Left renal cortex interstitium (tissue), 4 donors: ENCODE measurements around the gene SEMA3G. TPM values are rescaled to one million over a fixed set of nuclear protein-coding genes. Genes with fewer than 3 reads are reported as not detected.

Source experiments
- DNase-seq, 4 donors: peaks; one replicate each; pipeline ENCODE4 v3.0.0-alpha.2; 2013; ENCODE audit warnings: low read depth in 4 of 4, low spot score in 2 of 4, missing footprints in 1 of 4
- polyA plus RNA-seq, 4 donors: library from polyadenylated mRNA; unstranded; fragments of 120-200 nt; gene quantifications; one replicate each; pipeline ENCODE4 v1.2.1, GENCODE V29; 2013; ENCODE audit not compliant: insufficient read length in 4 of 4

The SEMA3G gene
- polyA plus RNA-seq, 4 donors: 28.5 to 35.3 (median 30.1) TPM

DNA sequence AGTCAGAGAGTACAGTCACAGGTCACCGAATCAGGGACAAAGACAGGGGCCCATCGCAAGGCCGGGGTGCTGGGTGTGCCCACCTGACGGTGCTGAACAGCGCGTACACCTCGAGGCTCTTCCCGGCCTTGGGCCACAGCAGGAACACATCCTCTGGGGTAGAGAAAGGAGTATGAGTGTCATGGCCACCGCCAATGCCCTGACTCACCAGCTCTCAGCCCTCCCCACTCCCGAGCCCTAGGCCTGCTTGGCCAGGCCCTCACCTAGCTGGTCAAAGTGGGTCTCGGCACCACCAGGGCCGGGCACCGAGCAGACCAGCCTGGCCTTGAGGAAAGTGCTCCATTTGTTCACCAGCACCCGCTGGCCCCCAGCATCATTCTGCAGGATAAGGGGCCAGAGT is 4.2 kb downstream of the SEMA3G start:
- DNase-seq: no peak

DNA sequence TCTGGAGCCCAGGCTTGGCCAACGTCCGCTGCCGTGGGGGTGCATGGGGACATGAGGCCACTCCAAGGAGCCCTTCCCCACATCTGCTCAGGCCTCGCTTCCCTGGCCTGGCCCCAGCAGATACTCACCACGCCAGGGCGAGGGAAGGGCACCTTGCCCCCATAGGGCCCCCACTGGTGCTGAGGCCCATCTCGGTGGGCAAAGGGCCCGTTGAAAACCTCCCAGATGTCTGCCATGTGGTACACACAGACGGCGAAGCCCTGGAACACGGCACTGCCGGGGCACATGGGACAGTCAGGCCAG is 4.7 kb downstream of the SEMA3G start:
- no peak for DNase-seq

DNA sequence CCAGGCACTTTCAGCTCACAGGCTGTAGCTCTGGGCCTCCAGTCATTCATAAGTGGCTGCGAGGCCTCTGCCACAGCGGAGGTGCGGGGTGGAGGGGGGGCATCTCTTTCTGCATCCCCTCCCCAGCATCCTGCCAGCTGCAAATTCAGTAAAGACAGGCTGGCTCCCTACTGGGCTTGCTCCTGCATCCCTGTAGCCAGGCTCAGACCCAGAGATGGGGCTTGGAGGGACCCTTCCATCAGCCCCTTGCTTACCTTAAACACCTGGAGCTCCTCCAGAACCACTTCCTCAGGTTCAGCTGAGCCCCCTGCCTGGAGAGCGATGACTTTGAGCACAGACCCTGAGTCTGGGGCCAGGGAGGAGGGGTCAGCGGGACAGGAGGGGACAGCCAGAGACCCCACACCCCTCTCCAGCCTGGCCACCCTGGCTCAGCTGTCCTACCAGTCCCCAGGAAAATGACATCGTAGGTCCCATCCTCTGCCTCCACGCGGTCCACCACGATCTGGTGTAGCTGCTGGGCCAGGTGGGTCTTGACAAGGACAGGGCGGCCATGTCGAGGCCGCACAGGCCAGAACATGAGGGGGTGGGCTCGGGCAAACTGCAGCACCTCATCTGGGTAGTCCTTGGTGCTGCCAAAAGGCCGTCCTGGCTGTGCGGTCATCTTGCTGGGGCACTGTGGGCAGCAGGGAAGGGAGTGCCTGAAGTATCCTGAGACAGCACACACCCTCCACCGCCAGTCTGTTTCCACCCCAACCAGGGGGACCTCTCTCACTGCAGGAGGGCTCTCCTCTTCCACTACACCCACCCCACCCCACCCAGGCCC is 5.3 kb downstream of the SEMA3G start:
- no peak for DNase-seq

DNA sequence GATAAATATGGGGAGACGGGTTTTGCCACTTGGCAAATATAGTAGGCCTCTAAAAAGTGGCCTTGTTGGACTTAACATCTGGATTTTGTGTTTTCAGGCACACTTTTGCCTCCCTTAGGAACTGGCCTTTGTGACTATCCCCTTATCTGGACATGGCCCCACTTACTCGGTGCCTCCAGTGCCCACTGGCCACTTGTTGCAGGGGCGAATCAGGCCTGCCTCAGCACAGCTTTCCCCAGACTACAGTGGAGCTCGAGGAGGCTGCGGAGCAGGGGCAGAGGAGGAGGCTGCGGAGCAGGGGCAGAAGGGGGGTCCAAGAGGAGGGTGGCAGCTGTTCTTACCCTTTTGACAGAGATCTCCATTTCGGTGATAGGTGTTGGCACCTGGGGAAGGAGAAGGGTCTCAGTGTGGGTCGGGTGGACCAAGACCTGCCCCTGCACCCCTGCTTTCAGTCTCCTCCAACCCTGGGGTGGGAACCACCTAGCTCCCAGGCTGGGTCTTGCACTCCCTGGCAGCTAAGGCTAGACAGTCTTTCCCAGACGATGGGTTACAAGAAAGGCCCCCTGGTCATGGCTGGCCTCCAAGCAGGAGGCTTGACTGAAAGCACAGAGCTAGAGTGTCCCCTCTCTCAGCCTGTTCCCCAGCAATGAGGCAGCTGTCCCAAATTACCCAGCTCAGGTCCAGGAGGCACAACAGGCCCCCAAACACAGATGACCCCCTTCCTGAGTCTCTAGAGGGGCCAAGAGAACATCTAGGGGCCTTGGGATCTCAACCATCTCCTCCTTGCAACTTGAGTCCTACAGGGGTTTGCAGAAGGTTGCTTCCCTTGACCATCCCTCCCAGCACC is 6.1 kb downstream of the SEMA3G start:
- DNase-seq: no peak

DNA sequence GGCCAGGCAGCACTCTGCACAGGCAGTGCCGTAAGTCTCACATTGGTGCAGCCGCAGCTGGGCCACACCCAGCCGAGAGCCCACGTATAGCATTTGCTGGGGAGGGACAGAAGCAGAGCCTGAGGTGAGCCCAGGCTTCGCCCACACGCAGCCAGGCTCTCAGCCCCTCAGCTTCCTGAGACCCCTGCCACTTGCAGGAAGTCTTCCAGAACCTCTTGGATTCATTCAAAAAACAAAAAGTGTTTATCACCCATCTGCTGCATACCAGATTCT is 6.9 kb downstream of the SEMA3G start:
- no peak for DNase-seq

DNA sequence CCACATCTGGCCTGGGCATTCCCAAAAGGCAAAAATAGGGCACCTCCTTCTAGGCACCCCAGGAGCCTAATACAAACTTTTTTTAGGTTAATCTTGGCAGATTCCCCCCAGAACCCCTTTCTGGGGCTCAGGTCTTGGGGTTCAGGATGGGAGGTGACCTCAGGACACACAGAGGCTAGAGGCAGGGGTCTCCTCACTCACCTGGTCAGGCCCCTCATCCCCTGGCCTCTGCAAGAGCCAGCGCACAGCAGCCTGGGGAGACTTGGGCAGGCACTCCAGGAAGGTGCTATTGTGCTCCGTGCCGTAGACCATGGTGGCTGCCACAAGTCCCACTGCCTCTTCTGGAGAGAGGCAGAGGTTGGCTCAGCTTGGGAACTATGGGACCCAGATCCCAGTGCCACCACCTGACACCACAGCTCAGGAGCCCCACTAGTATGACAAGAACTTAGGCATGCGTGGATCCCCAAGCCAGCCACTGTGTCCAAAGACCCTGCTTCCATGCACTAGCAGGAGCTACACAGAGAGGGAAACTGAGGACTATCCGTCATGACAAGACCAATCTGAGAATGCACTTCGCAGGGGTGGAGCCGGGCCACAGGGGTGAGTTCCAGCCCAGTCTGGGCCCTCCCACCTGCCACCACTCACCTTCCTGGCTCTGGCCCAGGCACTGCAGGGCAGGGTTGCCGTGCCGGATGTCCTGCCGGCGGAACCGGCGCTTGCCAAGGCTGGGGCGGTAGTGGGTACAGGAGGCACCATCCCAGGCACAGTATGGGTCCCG is 7.4 kb downstream of the SEMA3G start:
- DNase-seq: no peak

DNA sequence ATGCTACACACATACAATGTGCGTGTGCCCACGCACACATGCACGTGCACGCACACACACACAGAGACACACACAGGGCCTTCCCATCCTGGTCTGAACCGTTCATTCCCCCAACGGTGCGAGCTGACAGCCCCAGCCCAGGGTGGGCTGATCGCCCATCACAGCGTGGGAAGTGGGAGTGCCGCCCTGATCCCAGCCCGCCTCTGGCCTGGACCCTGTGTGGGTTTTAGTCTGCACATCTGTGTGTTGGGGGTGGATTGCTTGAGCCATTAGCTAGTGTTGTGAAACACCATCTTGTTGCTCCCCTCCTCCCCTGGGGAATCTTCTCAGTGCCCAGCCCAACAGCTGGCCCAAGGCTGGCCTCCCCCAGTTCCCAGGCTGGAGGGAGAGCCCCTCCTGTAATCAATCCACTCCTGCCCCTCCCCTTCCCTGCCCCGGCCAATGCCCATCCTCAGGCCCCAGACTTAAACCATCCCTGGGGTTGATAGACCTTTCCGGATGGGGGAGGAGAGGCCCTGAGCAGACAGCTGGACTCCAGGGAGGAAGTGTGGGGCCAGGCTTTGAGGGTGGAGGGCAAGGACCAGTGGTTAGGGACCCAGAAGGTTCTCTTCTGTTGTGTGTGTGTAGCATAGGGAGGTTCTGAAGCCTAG is 8.3 kb downstream of the SEMA3G start:
- DNase-seq: no peak

DNA sequence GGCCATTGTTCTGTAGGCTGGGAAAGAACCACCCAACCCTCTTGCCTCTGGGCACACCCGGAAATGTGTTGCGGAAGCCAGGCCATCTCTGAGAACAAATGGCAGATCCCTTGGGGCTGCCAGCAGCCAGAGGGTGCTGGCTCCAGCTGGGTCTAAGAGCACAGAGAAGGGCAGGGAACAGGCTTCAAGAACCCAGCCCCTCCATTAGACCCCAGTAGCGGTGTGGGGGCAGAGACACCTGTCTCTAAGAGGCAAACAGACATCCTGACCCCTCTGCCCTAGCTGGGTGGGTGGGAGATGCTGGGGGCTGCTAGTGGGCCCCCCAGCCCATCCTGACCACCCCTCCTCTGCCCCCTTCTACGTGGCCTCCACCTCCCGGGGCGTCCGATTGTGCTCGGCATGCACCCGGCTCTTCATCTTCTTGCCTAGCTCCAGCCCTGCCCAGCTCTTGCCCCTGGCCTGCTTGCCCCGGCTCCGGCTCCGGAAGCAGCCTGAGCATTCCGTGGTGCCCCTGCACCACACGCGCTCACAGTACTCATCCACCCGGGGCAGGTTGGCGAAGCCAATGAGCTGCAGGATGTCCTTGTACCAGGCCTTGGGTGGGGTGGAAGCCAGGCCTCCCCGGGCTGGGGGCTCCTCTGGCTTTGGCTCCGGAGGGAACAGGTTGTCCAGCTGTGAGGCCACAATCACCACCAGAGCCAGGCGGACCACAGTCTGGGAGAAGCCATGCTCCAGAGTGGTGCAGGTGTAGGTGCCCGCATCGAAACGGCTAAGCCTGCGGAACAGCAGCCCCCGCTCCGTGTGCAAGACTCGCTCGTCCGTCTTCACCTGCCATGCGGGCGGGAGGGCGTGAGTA is 9.4 kb downstream of the SEMA3G start:
- no peak for DNase-seq

DNA sequence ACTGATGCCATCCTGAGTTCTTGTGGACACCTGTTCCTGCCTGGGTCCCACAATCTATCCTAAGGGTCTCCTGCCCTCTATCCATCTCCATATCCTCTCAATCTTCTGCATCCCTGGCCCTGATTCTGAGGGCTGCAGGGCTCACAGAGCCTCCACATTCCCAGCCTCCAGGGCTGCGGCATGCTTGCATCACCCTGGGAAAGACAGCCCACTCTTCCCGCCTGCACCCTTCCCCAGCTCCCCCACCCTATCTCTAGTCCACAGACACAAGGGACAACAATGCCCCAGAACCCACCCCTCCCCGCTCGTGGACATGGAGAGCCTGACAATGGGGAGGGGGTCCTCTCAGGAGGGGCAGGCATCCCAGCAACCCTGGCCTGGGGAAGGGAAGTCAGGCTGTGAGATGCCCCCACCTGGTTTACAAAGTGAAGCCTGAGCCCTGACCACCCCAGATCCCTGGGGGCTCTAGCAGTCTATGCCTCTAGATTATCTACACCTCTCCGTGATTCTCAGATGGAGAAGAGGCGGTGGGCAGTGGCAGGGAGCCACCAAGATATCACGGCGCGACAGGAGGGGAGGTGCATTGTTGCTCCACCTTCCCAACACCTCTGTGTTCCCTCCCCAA is 10.3 kb downstream of the SEMA3G start:
- DNase-seq: no peak

DNA sequence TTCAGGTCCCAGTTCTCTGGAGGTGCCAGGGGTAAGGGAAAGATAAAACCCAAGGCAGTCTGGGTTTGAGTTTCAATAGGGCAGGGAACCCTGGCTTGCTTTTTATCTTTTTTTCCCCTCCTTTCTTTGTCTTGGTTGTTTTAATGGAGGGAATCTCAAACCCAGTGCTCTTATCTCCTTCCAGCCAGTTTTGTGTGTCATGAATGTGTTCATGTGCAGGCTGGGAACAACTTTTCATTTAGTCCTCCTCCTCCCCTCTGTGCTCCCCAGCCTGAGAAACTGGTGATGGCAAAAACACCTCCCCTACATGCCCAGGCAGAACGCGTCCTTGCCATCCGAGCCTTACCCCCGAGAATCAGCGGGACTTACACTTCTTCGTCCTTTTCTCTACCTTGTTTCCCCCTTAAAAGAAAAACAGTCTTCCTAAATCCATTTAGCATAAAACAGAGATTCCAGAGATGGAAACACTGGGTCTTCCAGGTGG is 10.9 kb downstream of the SEMA3G start:
- DNase-seq: no peak

DNA sequence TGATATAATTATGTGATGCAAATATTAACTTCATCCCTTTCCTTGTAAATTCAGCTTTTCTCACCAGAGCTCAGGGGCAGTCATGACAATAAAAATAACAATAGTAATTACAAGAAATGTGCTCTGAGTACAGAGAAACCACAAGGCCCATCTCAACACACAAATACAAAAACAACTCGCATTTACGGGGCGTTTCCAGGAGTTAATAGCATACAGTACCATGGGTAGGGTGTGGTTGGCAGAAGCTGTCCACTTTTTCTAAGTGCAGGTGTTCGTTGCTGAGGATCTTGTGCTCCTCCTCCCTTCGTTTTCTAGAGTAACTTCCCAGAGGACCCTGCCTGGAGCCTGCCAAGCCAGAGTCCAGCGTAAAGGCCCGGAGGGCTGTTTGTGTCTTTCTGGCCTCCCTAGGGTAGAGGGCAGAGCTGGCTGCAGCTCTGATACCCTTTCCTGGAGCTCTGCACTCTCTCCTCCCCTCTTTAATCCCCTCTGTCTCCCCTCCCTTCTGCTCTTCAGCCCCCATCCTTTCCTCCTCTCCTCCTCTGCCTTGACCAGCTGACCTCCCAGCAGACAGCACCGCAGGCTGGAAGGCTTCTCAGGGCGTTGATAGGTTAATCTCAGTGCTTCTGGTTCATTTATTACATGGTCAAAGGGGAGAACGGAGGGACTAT is 11.4 kb downstream of the SEMA3G start:
- DNase-seq: no peak

DNA sequence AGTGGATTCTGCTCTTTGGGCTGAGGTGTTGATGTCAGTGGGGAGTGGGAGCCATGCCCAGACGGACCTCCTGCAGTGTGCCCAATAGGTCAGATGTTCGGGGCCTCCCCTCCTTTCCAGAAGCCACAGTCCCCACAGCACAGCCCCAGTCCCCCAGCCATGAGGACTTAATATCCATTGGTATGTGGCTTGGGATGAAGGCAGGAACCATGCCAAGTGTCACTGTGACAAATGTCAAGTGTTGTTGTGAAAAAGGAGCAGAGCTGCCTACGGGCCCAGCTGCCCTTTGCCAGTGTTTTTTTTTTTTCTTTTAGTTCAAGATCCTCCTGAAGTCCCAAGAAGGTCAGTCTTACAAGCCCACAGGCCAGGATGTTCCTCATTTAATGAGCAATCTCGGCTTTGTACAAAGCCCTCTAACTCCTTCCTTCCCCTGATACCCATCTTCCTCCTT is 12.2 kb downstream of the SEMA3G start:
- DNase-seq: no peak

DNA sequence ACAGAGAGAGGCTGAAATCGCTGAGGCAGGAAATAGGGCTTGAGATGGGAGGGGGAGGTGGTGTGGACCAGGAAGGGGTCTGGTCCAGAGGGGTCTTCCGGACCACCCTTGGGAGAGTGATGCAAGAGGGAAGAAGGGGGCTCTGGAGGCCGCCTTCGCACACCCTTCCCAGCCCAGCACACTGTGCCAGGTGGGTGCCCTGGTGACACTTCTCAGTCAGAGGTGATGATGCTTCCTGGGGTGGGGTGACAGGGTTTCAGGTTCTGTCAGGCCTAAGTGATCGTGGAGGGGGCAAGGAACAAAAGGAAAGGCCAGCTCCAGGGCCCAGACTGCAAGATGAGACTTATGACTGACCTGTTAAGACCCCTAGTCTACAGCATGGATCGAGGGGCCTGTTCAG is 12.7 kb downstream of the SEMA3G start:
- no peak for DNase-seq

DNA sequence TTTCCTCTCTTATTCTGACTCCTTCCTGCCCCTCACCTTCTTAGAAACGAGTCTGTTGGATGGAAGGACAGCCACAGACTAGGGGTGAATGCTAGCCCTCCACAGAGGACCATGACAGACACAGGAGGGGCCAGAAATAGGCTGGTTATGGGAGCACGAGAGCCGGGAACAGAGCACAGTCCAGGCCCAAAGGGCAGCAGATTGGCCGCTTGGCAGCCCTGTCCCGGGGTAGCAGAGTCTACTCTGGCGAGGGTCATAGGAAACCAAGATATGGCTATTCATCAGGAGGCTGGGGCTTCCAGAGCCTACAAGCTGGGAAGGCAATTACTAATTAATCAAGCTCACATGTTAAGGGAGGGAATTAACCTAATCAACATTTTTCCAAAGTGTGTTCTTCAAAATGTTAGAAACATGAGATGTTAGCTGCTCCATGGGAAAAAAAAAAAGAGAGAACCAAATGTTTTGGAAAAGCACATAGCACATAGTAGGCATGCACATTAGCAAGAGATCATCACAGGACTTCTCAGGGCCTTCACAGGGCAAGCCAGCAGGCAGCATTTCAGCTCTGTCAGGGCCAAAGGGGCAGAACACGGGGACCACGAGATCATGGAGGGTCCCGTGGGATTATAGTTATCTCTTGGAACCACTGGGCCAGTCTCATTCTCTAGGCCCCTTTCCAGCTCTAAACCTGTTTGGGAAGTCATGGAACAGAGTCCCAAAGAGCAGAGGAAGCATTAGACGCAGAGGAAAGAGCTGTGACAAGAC is 13.3 kb downstream of the SEMA3G start:
- DNase-seq: no peak

DNA sequence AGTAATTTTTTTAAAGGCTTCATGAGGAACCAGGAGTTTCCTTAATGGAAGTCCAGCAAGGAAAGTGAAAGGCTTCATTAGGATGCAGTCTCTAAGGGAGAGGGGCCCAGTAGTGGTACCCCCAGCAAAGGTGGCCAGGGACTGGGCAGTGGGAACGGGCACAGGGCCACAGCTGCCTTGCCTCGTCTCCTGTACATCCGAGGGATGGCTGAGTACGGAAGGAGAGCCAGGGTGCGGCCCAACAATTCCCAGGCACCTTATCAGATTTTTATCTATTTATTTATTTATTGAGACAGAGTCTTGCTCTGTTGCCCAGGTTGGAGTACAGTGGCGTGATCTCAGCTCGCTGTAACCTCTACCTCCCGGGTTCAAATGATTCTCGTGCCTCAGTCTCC is 14.5 kb downstream of the SEMA3G start:
- DNase-seq: no peak

DNA sequence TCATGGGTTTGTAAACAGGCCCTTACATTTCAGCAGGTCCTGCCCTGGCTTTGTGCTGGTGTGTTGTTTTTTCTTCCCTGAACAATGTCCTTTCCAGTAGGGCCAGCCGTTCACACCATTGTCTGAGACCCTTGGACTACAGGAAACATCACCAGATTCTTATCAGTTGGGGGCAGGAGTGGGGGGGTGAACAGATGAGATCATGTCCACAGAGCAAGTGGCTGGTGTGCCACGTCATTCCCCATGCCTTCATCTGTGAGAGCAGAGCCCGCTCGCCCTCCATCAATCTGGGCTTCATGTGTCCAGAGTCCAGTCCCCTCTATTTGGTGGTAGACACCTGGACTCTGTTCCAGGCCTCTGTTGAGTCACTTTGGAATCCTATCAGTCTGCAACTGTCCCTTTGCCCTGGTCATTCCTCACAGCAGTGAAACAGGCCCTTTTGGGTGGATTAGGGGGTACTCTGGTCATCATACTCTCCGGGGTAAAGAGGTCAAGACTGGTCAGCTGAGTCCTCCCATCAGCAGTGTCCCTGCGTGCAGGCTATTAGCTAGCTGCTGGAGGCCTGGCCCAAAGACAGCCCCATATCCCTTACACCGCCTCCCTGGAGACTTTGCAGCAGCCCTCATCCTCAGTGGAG is 15.0 kb downstream of the SEMA3G start:
- no peak for DNase-seq

DNA sequence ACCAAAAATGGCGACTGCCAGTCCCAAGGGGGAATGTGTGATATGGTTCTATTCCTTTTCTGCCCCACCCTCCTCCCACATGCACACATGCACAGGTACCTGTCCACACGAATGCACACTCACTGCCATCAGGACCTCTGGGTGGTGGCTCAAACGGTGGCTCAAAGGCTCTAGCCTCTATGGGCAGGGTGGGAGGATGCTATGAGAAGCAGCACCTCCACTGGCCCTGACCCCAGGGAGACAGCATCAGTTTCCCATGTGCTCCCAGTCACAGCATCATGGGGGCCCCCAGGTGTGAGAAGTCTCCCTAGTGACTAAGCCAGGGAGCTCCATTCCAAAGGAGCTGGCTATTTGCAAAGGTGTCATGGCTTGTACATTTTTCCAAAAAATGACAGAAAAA is 15.9 kb downstream of the SEMA3G start:
- DNase-seq: no peak
